Ishikawa (cell line): ENCODE measurements around the gene CRTAC1.

Source experiments
- CEBPB ChIP-seq: IDR thresholded peaks from 2 replicates; pipeline ENCODE4 v1.6.1; 2012
- CREB1 ChIP-seq: IDR thresholded peaks from 2 replicates; pipeline ENCODE4 v1.6.1; 2012; ENCODE audit warnings: low read depth
- EGR1 ChIP-seq: IDR thresholded peaks from 2 replicates; pipeline ENCODE4 v1.6.1; 2012
- EP300 ChIP-seq: IDR thresholded peaks from 2 replicates; pipeline ENCODE4 v1.6.1; 2012; ENCODE audit warnings: borderline replicate concordance
- FOXM1 ChIP-seq: IDR thresholded peaks from 2 replicates; pipeline ENCODE4 v1.6.1; 2012; ENCODE audit warnings: low read depth, borderline replicate concordance
- NFIC ChIP-seq: IDR thresholded peaks from 2 replicates; pipeline ENCODE4 v1.6.1; 2012
- RAD21 ChIP-seq: IDR thresholded peaks from 2 replicates; pipeline ENCODE4 v1.6.1; 2012; ENCODE audit warnings: low read depth
- TAF1 ChIP-seq: IDR thresholded peaks from 2 replicates; pipeline ENCODE4 v1.6.1; 2012; ENCODE audit warnings: low read depth, mild to moderate bottlenecking
- TCF12 ChIP-seq: IDR thresholded peaks from 2 replicates; pipeline ENCODE4 v1.6.1; 2012; ENCODE audit warnings: low read depth
- TEAD4 ChIP-seq: IDR thresholded peaks from 2 replicates; pipeline ENCODE4 v1.6.1; 2012
- YY1 ChIP-seq: IDR thresholded peaks from 2 replicates; pipeline ENCODE4 v1.6.1; 2012; ENCODE audit warnings: low read depth
- ZBTB7A ChIP-seq: IDR thresholded peaks from 2 replicates; pipeline ENCODE4 v1.6.1; 2012; ENCODE audit warnings: low read depth
- TF ChIP-seq, protein P1 (sequence below): IDR thresholded peaks from 2 replicates; pipeline ENCODE4 v1.6.1; 2012
- TF ChIP-seq, protein P2 (sequence below): IDR thresholded peaks from 2 replicates; pipeline ENCODE4 v1.6.1; 2012; ENCODE audit warnings: low read depth, mild to moderate bottlenecking
- TF ChIP-seq, protein P3 (sequence below): IDR thresholded peaks from 2 replicates; pipeline ENCODE4 v1.6.1; 2012

CRTAC1 gene

DNA sequence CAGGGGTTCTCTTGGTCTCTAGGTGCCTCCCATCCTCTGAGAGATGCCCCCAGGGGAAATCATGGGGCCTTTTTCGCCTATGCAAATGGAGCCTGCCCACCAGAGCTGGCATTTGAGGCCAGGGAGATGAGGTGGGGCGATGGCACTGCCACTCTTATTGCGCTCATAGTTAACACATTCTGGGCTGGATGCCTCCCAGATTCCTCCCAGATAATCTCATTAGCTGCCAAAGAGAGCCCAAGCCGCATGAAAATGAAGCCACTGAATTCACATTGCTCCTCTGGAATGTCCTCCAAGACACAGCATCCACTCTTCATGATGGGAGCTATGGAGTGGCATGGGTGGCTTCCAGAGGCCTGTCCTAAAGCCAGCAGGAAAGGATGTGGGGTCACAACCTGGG lies 119.8 kb downstream of the CRTAC1 start:
- TF ChIP-seq, protein P1, sequence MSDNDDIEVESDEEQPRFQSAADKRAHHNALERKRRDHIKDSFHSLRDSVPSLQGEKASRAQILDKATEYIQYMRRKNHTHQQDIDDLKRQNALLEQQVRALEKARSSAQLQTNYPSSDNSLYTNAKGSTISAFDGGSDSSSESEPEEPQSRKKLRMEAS = no peak
- TF ChIP-seq FOXM1 = no peak
- TF ChIP-seq, protein P2, sequence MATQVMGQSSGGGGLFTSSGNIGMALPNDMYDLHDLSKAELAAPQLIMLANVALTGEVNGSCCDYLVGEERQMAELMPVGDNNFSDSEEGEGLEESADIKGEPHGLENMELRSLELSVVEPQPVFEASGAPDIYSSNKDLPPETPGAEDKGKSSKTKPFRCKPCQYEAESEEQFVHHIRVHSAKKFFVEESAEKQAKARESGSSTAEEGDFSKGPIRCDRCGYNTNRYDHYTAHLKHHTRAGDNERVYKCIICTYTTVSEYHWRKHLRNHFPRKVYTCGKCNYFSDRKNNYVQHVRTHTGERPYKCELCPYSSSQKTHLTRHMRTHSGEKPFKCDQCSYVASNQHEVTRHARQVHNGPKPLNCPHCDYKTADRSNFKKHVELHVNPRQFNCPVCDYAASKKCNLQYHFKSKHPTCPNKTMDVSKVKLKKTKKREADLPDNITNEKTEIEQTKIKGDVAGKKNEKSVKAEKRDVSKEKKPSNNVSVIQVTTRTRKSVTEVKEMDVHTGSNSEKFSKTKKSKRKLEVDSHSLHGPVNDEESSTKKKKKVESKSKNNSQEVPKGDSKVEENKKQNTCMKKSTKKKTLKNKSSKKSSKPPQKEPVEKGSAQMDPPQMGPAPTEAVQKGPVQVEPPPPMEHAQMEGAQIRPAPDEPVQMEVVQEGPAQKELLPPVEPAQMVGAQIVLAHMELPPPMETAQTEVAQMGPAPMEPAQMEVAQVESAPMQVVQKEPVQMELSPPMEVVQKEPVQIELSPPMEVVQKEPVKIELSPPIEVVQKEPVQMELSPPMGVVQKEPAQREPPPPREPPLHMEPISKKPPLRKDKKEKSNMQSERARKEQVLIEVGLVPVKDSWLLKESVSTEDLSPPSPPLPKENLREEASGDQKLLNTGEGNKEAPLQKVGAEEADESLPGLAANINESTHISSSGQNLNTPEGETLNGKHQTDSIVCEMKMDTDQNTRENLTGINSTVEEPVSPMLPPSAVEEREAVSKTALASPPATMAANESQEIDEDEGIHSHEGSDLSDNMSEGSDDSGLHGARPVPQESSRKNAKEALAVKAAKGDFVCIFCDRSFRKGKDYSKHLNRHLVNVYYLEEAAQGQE = no peak
- no peak for TF ChIP-seq TEAD4
- no peak for TF ChIP-seq EGR1
- no peak for TF ChIP-seq EP300
- TF ChIP-seq CREB1 = no peak
- TF ChIP-seq NFIC = no peak
- TF ChIP-seq YY1 = no peak
- TF ChIP-seq RAD21 = no peak
- TF ChIP-seq TAF1 = no peak
- TF ChIP-seq ZBTB7A = no peak
- TF ChIP-seq TCF12 = no peak
- TF ChIP-seq CEBPB = no peak
- TF ChIP-seq, protein P3, sequence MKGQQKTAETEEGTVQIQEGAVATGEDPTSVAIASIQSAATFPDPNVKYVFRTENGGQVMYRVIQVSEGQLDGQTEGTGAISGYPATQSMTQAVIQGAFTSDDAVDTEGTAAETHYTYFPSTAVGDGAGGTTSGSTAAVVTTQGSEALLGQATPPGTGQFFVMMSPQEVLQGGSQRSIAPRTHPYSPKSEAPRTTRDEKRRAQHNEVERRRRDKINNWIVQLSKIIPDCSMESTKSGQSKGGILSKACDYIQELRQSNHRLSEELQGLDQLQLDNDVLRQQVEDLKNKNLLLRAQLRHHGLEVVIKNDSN = no peak

DNA sequence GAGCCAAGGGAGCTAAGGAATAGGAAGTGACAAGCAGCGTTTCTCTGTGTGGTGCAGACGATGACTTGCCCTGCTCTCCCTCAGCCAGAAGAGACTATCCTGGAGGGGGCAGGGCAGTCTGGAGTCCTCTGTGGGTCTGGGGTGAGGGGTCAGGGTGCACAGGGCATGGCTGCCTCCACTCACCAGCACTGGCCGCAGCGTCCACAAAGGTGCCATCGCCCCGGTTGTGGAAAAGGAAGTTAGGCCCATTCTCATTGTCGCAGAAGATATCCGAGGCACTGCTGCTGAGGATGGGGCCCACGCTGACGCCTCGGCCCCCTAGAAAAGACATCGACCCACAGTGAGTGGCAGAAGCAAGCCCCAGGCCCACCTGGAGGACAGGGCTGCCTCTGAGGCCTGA lies 122.6 kb downstream of the CRTAC1 start:
- TF ChIP-seq FOXM1 (no peak), EP300 (no peak), ZBTB7A (no peak), TCF12 (no peak)

DNA sequence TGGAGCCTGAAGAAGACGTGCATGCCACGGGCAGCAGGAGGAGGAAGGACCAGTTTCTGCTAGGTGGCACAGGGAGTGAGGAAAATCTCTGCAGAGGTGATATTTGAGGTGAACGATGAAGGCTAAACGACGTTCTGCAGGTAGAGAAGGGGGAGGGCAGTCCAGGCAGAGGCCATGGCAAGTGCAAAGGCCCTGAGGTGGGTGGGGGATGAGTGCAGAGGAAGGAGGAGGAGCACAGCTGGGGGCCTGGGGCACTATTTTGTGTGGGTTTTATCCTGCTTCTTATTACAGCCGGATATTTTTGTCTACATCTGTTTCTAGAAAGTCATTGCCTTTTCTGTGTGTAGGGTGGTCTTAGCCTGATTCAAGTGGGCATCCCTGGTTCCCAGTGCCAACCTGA lies 123.2 kb downstream of the CRTAC1 start:
- TF ChIP-seq, protein P1 = no peak
- no peak for TF ChIP-seq TEAD4
- TF ChIP-seq FOXM1 = no peak
- no peak for TF ChIP-seq RAD21
- no peak for TF ChIP-seq YY1
- TF ChIP-seq, protein P3 = no peak
- no peak for TF ChIP-seq TAF1
- no peak for TF ChIP-seq EGR1
- TF ChIP-seq, protein P2 = no peak
- TF ChIP-seq ZBTB7A = no peak
- no peak for TF ChIP-seq CREB1
- TF ChIP-seq CEBPB = no peak
- TF ChIP-seq EP300 = no peak

DNA sequence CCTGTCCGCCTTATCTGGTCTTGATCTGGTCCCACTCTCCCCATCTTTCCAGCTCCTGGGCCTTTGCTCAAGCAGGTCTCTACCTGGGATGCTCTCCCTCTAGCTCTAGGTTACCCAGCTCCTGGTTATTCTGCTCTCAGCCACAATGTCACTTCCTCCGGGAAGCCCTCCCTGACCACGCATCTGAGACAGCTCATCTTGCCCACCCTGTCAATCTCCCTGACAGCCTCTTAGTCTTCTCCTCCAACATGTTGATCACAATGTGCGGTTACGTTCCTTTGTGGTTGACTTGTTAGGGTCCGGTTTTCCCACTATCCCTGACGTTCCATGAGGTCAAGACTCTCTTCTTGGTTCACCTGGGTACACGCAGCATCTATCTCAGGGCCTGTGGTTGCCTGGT lies 125.1 kb downstream of the CRTAC1 start:
- TF ChIP-seq, protein P3 = no peak
- TF ChIP-seq CREB1 (no peak), CEBPB (no peak), FOXM1 (no peak), NFIC (no peak), TEAD4 (no peak), EP300 (no peak), YY1 (no peak), RAD21 (no peak), ZBTB7A (no peak), TAF1 (no peak), TCF12 (no peak), EGR1 (no peak)
- TF ChIP-seq, protein P2 = no peak
- TF ChIP-seq, protein P1 = no peak
